Nephron progenitor cell (in vitro differentiated cells): Measurements from ENCODE around the gene TCTN2.

Source experiments
- DNase-seq: peaks from one replicate; pipeline ENCODE4 v3.0.0; 2021
- H3K27ac Mint-ChIP-seq: 2 replicates; pipeline ENCODE4 v1.8.0; 2021; ENCODE audit warnings: mild to moderate bottlenecking, moderate library complexity, mixed read lengths
- H3K27me3 Mint-ChIP-seq: 2 replicates; pipeline ENCODE4 v1.8.0; 2021; ENCODE audit warnings: mild to moderate bottlenecking, low read depth, mixed read lengths; ENCODE audit not compliant: poor library complexity
- H3K36me3 Mint-ChIP-seq: 2 replicates; pipeline ENCODE4 v1.8.0; 2021; ENCODE audit warnings: low read depth, mixed read lengths
- H3K4me1 Mint-ChIP-seq: 2 replicates; pipeline ENCODE4 v1.8.0; 2021; ENCODE audit warnings: mixed read lengths
- H3K4me3 Mint-ChIP-seq: 2 replicates; pipeline ENCODE4 v1.8.0; 2021; ENCODE audit warnings: mild to moderate bottlenecking, moderate library complexity, mixed read lengths
- H3K9me3 Mint-ChIP-seq: 2 replicates; pipeline ENCODE4 v1.8.0; 2021; ENCODE audit warnings: mild to moderate bottlenecking, moderate library complexity, mixed read lengths
- CTCF ChIP-seq: fragments of 200-600 bp; sonication (generic); IDR thresholded peaks from 2 replicates; pipeline ENCODE4 v1.5.0; 2021; ENCODE audit warnings: antibody characterized with exemption

The TCTN2 gene

GRCh38 chr12:123657211-123657610, 13.7 kb upstream of the TCTN2 start:
- no peak for TF ChIP-seq CTCF
- Mint-ChIP-seq H3K27ac (no peak overlapping the region), H3K27me3 (no peaks in the 10 kb centered on the region), H3K9me3 (no peaks in the 10 kb centered on the region), H3K4me1 (no peaks in the 10 kb centered on the region), H3K4me3 (no peak overlapping the region), H3K36me3 (peaks cover 33% of the 10 kb centered on the region)
- no peak for DNase-seq

GRCh38 chr12:123659996-123660727, 10.8 kb upstream of the TCTN2 start:
- Mint-ChIP-seq H3K4me1 (no peaks in the 10 kb centered on the region), H3K36me3 (peaks cover 41% of the 10 kb centered on the region), H3K27ac (peak overlapping the region; percentile 61), H3K9me3 (peaks cover 15% of the 10 kb centered on the region), H3K4me3 (no peak overlapping the region), H3K27me3 (peaks cover 4% of the 10 kb centered on the region)
- DNase-seq, result no peak
- no peak for TF ChIP-seq CTCF

GRCh38 chr12:123667771-123668170, 3.1 kb upstream of the TCTN2 start:
- no peak for TF ChIP-seq CTCF
- peaks cover 7% of the 10 kb centered on the region for H3K27me3 Mint-ChIP-seq
- no peak overlapping the region for H3K4me3 Mint-ChIP-seq
- peaks cover 15% of the 10 kb centered on the region for H3K9me3 Mint-ChIP-seq
- no peak for DNase-seq
- peaks cover 11% of the 10 kb centered on the region for H3K4me1 Mint-ChIP-seq
- H3K27ac Mint-ChIP-seq, result no peak overlapping the region
- peaks cover 24% of the 10 kb centered on the region for H3K36me3 Mint-ChIP-seq

- no peak overlapping the region for H3K27ac Mint-ChIP-seq
- peaks cover 3% of the 10 kb centered on the region for H3K27me3 Mint-ChIP-seq
- H3K4me3 Mint-ChIP-seq, result peak overlapping the region; percentile 92
- H3K36me3 Mint-ChIP-seq, result peaks cover 33% of the 10 kb centered on the region
- peaks cover 17% of the 10 kb centered on the region for H3K4me1 Mint-ChIP-seq
- no peak for TF ChIP-seq CTCF
- DNase-seq, result no peak
- no peaks in the 10 kb centered on the region for H3K9me3 Mint-ChIP-seq
These were observed 963 bp downstream of the TCTN2 start for GRCh38 chr12:123671876-123672275.

GRCh38 chr12:123675436-123675835, 4.5 kb downstream of the TCTN2 start:
- Mint-ChIP-seq H3K36me3 (peaks cover 63% of the 10 kb centered on the region), H3K4me3 (no peak overlapping the region), H3K27ac (no peak overlapping the region), H3K27me3 (no peaks in the 10 kb centered on the region), H3K4me1 (peaks cover 17% of the 10 kb centered on the region), H3K9me3 (no peaks in the 10 kb centered on the region)
- no peak for DNase-seq
- TF ChIP-seq CTCF, result no peak

- Mint-ChIP-seq H3K9me3 (no peaks in the 10 kb centered on the region), H3K27ac (no peak overlapping the region), H3K4me3 (no peak overlapping the region), H3K4me1 (peaks cover 13% of the 10 kb centered on the region), H3K27me3 (no peaks in the 10 kb centered on the region), H3K36me3 (peaks cover 76% of the 10 kb centered on the region)
- no peak for TF ChIP-seq CTCF
- no peak for DNase-seq
These were observed 5.9 kb downstream of the TCTN2 start for GRCh38 chr12:123676616-123677320.
